ENCODE results near the gene GRAMD1A.
"Not testable (repeated sequence)": the region's sequence is repeated elsewhere in the genome, so short reads cannot be mapped to it uniquely, and the experiment has no call there.

Gene GRAMD1A

GRCh38 chr19:35004517-35005255 lies 4.6 kb downstream of the GRAMD1A start:
- DNase-seq = no peak

- DNase-seq = no peak
These were observed 5.3 kb downstream of the GRAMD1A start for GRCh38 chr19:35005256-35005977.

- DNase-seq = not testable (repeated sequence)
These were observed 5.9 kb downstream of the GRAMD1A start for GRCh38 chr19:35006007-35006341.

GRCh38 chr19:35006342-35006998 lies 6.3 kb downstream of the GRAMD1A start:
- no peak for DNase-seq

GRCh38 chr19:35006999-35007365 lies 6.9 kb downstream of the GRAMD1A start:
- DNase-seq = no peak

GRCh38 chr19:35007427-35007826 lies 7.3 kb downstream of the GRAMD1A start:
- DNase-seq = not testable (repeated sequence)

- DNase-seq = no peak
These were observed 8.8 kb downstream of the GRAMD1A start for GRCh38 chr19:35008891-35009341.

GRCh38 chr19:35009424-35010415 lies 9.6 kb downstream of the GRAMD1A start:
- no peak for DNase-seq

GRCh38 chr19:35011091-35011689 lies 11.1 kb downstream of the GRAMD1A start:
- DNase-seq = no peak

GRCh38 chr19:35011737-35012682 lies 11.9 kb downstream of the GRAMD1A start:
- DNase-seq = no peak

- no peak for DNase-seq
These were observed 13.1 kb downstream of the GRAMD1A start for GRCh38 chr19:35013041-35013819.

GRCh38 chr19:35013820-35014754 lies 14.0 kb downstream of the GRAMD1A start:
- DNase-seq = no peak

GRCh38 chr19:35014774-35015173 lies 14.7 kb downstream of the GRAMD1A start:
- DNase-seq = not testable (repeated sequence)

GRCh38 chr19:35015270-35015953 lies 15.3 kb downstream of the GRAMD1A start:
- DNase-seq = no peak

GRCh38 chr19:35015954-35016351 lies 15.8 kb downstream of the GRAMD1A start:
- DNase-seq = no peak

- DNase-seq = no peak
These were observed 17.4 kb downstream of the GRAMD1A start for GRCh38 chr19:35017507-35017906.

- DNase-seq = no peak
These were observed 18.3 kb downstream of the GRAMD1A start for GRCh38 chr19:35018379-35018778.

- no peak for DNase-seq
These were observed 19.0 kb downstream of the GRAMD1A start for GRCh38 chr19:35019144-35019543.

Data from NCI-H1417 treated with DMSO at 0.1 percent for 48 hours (cell line).